ENCODE results near the gene TNNT3. TPM values are rescaled to one million over a fixed set of nuclear protein-coding genes. Genes with fewer than 3 reads are reported as not detected.

TNNT3 gene
- total RNA-seq, 1 experiment from 2014 or later: not detected

DNA sequence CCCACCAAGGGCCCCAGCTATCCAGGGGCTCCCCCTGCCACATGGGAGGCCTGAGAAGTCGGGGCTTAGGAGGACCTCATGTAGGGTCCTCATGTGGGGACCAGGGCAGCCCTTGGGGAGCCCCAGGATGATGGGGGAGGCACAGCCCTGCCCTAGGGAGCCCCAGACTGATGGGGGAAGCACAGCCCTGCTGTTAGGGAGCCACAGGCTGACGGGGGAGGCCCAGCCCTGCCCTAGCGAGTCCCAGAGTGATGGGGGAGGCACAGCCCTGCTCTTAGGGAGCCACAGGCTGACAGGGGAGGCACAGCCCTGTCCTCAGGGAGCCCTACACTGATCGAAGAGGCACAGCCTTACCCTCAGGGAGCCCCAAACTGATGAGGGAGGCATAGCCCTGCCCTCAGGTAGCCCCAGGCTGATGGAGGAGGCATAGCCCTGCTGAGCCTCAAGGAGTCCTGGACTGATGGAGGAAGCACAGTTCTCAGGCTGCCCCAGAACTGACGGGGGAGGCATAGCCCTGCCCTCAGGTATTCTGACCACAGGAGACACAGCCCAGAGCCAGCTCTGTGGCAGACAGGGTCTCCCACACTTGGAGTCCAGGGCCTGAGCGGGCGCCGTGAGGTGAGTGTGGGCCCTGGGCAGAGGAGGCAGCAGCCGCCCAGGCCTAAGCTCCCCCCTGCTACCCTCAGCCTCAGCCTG is 38.6 kb upstream of the TNNT3 start:
- DNase-seq: no peak
- H3K27ac Mint-ChIP-seq: no peak overlapping the region; a peak in 1 of 7 replicates
- Histone ChIP-seq H4K91ac (ENCODE audit: insufficient read length, low read depth, low read length) (no peak overlapping the region), H2BK120ac (ENCODE audit: low read depth, low read length, poor library complexity, severe bottlenecking) (no peak overlapping the region), H3K79me2 (ENCODE audit: insufficient read depth, low read length) (no peaks in the 10 kb centered on the region), H4K5ac (ENCODE audit: insufficient read length, low read depth, low read length) (no peak overlapping the region), H3K27ac (ENCODE audit: insufficient read length, low read depth, low read length) (no peak overlapping the region), H3K14ac (ENCODE audit: insufficient read depth, low read length) (no peak overlapping the region), H3T11ph (ENCODE audit: low read length) (no peak overlapping the region), H3K9ac (ENCODE audit: extremely low read depth, insufficient read length, low read length) (no peak overlapping the region), H3K23ac (ENCODE audit: insufficient read length, low read depth, low read length) (no peak overlapping the region), H2AK5ac (ENCODE audit: insufficient read length, low read length) (no peak overlapping the region), H4K20me1 (ENCODE audit: control insufficient read depth, insufficient read depth, insufficient read length) (no peaks in the 10 kb centered on the region), H3K9me3 (ENCODE audit: control insufficient read depth, low read depth, low read length) (no peaks in the 10 kb centered on the region), H3K56ac (ENCODE audit: insufficient read length, low read depth, low read length) (no peak overlapping the region), H3K23me2 (ENCODE audit: insufficient read length, low read depth, low read length, poor library complexity, severe bottlenecking) (no peaks in the 10 kb centered on the region), H3K4me1 (ENCODE audit: insufficient read depth, low read length) (no peaks in the 10 kb centered on the region), H3K4ac (ENCODE audit: low read depth, low read length) (no peak overlapping the region), H2BK20ac (ENCODE audit: low read depth, low read length, poor library complexity, severe bottlenecking) (no peak overlapping the region), H2BK15ac (ENCODE audit: low read depth, low read length) (no peak overlapping the region), H3K4me2 (ENCODE audit: insufficient read depth, insufficient read length, low read length) (no peak overlapping the region), H2AFZ (ENCODE audit: low read length) (no peak overlapping the region), H2BK5ac (ENCODE audit: insufficient read length, low read length) (no peak overlapping the region), H3K18ac (ENCODE audit: insufficient read length, low read depth, low read length) (no peak overlapping the region), H3K27me3 (ENCODE audit: insufficient read depth, low read length) (no peaks in the 10 kb centered on the region), H4K8ac (replicated peaks; ENCODE audit: insufficient read length, low read depth, low read length) (no peak overlapping the region), H2BK12ac (ENCODE audit: insufficient read length, low read depth, low read length) (no peak overlapping the region), H3K79me1 (ENCODE audit: insufficient read depth, low read depth, low read length, poor library complexity, severe bottlenecking) (no peaks in the 10 kb centered on the region)
- WGBS (ENCODE audit: extremely low coverage, insufficient read length, low lambda C conversion rate): no CpG with 5 or more reads among the region's 9 CpGs
- no peak overlapping the region for H3K4me3 Mint-ChIP-seq
- TF ChIP-seq, protein P1, sequence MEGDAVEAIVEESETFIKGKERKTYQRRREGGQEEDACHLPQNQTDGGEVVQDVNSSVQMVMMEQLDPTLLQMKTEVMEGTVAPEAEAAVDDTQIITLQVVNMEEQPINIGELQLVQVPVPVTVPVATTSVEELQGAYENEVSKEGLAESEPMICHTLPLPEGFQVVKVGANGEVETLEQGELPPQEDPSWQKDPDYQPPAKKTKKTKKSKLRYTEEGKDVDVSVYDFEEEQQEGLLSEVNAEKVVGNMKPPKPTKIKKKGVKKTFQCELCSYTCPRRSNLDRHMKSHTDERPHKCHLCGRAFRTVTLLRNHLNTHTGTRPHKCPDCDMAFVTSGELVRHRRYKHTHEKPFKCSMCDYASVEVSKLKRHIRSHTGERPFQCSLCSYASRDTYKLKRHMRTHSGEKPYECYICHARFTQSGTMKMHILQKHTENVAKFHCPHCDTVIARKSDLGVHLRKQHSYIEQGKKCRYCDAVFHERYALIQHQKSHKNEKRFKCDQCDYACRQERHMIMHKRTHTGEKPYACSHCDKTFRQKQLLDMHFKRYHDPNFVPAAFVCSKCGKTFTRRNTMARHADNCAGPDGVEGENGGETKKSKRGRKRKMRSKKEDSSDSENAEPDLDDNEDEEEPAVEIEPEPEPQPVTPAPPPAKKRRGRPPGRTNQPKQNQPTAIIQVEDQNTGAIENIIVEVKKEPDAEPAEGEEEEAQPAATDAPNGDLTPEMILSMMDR (conservative IDR thresholded peaks at IDR 0.05): no peak
- H3K36me3 Mint-ChIP-seq (ENCODE audit: insufficient read depth in 1 of 3, low read depth in 3 of 3): no peaks in the 10 kb centered on the region
- H3K9me3 Mint-ChIP-seq: no peaks in the 10 kb centered on the region
- peaks cover 2% of the 10 kb centered on the region; the same call in 1 of the 2 replicates for H3K27me3 Mint-ChIP-seq (ENCODE audit: low read depth)
- peaks cover 2 to 4% of the 10 kb centered on the region in 2 experiments; a peak in 1 of 4 replicates for H3K4me1 Mint-ChIP-seq
